ENCODE results near the gene IL23R.

DNA sequence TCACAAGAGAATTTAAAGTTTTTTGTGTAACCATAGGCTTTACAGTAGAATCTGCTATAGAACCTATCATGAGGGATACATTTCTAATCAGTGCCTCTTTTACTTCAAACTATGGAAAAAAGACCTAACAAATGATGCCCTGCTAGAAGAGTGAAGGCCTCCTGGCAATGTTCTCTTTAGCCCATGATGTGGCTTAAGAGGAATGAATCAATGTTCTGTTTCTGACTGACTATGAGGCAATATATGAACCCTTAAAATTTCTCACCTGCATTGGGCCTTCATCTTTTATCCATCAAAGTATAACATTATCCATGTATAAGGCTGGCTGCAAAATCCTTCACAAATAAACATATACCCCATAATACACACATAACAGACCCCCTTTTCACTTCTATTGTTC, 75.8 kb downstream of the IL23R start:
- TF ChIP-seq, protein P1, sequence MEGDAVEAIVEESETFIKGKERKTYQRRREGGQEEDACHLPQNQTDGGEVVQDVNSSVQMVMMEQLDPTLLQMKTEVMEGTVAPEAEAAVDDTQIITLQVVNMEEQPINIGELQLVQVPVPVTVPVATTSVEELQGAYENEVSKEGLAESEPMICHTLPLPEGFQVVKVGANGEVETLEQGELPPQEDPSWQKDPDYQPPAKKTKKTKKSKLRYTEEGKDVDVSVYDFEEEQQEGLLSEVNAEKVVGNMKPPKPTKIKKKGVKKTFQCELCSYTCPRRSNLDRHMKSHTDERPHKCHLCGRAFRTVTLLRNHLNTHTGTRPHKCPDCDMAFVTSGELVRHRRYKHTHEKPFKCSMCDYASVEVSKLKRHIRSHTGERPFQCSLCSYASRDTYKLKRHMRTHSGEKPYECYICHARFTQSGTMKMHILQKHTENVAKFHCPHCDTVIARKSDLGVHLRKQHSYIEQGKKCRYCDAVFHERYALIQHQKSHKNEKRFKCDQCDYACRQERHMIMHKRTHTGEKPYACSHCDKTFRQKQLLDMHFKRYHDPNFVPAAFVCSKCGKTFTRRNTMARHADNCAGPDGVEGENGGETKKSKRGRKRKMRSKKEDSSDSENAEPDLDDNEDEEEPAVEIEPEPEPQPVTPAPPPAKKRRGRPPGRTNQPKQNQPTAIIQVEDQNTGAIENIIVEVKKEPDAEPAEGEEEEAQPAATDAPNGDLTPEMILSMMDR (IDR thresholded peaks at IDR 0.05; ENCODE audit: borderline replicate concordance, extremely low read depth, low read length, poor library complexity, severe bottlenecking): no peak
- TF ChIP-seq EZH2 (IDR thresholded peaks at IDR 0.05; ENCODE audit: borderline replicate concordance, low read depth, low read length, severe bottlenecking): no peak
